NCI-H774 (cell line): ENCODE results near the gene TMEM150A.
"Not testable (repeated sequence)": the region's sequence is repeated elsewhere in the genome, so short reads cannot be mapped to it uniquely, and the experiment has no call there.

Experiments
- DNase-seq: peaks from one replicate; lab custom pipeline; 2025; lab: John Stamatoyannopoulos, UW

The TMEM150A gene

DNA sequence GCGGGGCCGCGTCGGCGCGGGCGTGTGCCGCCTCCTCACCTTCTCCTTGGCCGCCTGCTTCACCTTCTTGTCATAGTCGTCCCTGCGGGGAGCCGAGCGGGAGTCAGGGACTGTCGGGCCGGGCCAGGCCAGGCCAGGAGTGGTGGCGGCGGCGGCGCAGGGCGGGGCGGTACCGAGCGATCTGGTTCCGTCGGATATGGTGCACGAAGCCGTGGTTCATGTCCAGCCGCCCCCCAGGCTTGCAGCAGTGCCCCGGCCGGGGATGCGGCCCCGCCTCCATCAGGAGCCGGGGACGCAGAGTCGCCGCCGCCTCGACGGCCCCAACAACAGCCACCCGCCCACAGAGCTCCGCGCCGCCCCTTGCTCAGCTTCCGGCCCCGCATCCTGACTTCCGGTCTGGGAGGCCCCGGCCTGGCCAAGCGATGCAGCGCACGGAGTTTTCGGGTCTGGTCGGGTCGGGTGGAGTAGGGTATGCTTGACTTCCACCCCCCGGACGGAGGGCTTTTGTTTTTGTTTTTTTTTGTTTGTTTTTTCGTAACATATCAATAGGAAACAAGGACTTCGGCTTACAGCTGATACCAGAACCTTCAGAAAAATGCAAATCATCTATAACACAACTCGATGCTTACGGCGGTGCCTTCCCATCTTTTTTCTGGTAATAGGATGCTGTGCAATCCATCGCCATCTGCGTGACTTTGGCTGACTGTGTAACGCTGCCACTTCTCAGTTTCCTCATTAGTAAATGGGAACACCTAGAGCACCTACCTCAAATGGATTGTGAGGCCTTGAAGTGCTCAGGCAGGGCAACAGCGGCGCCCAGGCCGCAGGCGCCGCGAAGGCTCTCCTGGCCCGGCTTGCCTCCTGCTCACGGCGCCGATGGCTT lies 9.4 kb upstream of the TMEM150A start, which contains the start of gene C2orf68:
Gene C2orf68, minus strand, starts transcription at position 362 of the 883 bp plus-strand sequence. Its CDS starts 82 bp downstream, at position 280.
- DNase-seq = peak; percentile 90

DNA sequence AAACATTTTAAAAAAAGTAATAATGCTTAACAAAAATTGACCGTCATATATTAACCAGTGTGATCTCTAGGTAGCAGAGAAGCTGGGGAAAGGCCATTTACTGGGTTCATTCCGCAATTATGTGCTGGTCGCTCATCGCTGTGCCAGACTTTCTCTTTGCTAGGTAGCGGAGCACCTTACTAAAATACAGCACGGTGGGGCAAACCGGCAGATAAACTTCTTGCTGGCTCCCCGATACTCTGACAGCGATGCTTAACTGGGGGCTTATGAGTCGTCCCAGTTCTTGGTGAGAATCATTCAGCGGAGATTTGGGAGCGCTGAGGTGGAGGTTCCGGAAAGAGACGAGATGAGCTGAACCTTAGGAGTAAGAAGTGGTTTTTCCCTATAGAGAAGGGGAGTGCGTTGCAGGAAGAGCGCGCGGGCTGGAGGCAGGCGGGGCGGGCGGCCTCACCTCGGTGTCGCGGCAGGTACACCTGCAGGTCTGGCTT lies 8.8 kb upstream of the TMEM150A start:
- DNase-seq = no peak

DNA sequence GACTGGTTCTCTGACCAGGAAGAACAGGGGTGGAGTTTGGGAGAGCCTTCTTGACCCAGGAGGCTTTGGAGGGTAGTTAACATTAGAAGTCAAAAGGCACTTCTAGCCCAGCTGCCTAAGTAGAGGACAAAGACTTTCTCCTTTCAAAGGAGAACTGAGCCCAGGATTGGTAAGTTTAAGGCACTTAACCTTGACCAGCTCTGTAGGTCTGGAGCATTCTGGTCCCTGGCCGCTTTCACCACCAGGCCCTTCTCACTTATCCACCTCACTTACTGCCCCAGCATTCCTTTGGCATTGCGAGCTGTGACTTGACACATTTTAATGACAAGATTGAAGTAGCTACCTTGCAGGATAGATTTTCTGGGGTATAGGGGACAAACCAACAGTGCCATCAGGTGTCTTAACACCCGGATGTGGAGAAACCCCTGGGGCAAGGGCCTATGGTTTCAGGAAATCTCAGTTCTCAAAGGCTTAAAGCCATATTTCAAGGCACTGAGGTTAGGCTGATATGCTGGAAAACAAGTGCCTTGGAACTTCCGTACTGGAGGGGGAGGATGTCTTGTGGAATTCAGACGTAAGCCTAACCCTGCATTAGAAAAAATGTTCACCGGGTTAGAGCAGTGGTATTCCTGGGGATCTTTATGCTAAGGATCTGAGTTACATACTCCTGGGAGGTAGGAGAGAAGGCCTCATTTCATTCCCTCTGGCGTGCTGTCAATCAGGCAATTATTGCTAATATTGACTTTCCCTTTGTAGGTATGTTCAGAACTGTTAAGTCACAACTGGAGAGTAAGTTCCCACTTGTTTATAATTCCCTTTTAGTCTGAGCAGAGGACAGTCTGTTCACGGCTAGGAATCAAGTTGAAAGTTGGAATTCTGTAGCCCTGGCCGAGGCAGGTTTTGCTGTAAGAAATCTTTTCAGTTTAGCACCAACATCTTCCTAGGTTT lies 5.0 kb upstream of the TMEM150A start:
- DNase-seq = no peak

DNA sequence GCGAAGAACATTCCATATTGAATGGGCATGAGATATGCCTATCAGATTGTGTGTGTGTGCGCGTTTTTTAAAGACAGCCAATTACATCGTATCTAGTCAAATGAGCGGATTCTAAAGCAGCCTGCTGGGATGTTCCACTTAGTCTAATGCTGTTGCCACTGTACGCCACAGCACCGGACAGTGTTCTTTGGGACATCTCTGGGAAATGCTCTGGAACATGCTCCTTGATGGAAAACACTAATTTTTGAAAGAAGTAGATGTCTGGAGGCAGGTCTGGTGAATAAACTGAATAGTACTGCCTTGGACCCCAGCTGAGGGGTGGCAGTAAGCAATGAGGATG lies 3.6 kb upstream of the TMEM150A start:
- DNase-seq = no peak

DNA sequence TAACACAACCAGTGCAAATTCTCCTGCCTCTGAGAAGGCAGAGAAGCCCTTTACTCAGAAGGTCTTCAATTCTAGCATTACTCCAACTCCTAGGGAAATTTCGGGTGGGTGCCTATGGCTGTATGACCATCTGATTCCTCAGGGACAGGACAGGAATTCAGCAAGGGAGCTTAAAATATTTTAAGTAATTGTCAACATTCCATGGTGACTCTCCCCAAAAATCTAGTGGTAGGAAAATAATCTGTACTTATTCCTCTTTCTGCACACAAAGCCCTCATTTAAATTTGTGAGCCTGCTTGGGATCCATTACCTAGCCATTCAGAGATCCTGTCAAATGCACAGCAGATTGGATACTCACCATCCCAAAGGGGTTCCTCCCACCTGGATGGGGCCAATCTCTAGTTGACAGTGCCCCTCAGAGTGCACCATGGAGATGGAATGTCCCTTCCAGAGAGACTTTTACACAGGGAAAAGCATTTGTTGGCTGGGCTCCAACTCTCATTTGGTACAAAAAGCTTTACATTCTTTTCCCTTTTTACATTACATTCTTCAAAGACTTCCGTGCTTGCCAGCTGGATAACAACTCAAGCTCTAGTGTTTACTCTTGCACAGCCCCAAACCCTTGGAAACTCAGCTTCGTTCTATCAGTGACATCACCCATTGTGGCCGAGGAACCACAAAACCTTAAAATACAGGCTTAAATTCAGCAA lies 3.1 kb upstream of the TMEM150A start:
- no peak for DNase-seq

DNA sequence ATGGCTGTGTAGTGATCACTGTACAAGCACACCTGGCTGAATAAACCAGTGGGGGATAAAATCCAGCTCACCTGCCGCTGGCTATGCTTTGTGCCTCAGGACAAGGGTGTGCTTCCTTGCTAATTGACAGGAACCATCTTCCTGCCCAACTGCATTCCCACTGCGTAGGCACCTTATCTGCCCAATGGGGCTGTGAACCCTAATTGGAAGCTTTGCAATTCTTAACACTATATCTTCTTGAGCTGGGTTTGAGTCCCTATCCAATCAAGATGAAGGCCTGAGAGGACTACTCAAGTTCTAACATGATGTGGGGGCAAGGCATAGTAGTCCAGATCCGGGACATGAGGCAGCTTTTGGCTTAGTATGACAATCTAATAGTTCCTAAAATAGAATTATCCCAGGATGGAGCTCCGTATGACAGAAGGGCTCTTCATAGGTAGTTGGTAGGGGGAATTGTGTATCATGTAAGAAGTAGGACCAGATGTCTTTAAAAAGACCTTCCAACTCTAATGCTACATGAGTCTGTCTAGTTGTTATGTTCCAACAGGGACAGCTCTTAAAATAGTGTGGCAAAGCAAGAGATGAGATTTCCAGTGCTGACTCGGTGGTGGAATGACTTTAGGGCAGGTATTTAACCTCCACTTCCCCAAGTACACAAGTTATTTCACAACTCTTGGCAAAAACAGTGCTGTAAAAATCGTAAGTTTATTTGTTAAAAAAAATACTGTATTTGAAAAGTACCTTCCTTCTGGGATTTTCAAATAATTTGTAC lies 2.3 kb upstream of the TMEM150A start:
- DNase-seq = no peak

DNA sequence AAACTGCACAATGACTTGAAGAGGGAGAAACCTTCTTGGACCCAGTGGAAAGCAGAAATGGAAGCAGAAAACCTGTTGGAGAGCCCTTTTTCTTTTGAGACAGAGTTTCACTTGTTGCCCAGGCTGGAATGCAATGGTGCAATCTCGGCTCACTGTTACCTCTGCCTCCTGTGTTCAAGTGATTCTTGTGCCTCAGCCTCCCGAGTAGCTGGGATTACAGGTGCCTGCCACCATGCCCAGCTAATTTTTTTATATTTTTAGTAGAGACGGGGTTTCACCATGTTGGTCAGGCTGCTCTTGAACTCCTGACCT lies 1.6 kb upstream of the TMEM150A start:
- DNase-seq = not testable (repeated sequence)

DNA sequence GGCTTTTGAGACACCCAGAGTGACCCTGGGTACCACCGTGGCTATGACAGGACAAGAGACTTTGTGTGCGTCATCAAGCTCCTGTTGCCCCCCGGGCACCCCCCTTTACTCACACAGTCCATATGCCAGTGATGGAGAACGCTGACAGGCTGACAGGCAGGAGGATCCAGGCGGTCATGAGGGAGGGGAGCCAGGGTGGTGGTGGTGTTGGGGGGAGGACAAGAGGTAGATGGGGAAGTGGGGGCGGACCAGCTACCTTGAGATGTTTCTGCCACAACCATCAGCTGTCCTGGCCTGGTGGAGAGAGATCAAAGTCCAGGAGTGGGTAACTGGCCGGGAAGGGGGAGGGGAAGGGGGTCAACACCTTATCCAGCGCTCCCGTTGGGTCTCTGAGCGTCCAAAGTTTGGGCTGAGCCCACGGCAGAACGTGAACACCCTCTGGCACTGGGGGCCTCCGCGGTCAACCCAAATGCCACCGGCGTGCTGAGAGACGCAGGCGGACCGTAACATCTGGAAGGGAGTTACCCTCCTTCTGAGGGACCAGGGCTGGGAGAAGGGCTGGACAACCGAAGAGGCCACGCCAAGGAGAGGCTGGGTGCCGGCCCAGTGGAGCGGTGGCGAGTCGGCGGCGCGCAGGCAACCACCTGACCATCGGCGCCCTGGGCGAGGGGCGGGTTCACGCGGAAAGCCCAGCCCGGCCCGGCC lies 575 bp downstream of the TMEM150A start:
- DNase-seq = no peak

DNA sequence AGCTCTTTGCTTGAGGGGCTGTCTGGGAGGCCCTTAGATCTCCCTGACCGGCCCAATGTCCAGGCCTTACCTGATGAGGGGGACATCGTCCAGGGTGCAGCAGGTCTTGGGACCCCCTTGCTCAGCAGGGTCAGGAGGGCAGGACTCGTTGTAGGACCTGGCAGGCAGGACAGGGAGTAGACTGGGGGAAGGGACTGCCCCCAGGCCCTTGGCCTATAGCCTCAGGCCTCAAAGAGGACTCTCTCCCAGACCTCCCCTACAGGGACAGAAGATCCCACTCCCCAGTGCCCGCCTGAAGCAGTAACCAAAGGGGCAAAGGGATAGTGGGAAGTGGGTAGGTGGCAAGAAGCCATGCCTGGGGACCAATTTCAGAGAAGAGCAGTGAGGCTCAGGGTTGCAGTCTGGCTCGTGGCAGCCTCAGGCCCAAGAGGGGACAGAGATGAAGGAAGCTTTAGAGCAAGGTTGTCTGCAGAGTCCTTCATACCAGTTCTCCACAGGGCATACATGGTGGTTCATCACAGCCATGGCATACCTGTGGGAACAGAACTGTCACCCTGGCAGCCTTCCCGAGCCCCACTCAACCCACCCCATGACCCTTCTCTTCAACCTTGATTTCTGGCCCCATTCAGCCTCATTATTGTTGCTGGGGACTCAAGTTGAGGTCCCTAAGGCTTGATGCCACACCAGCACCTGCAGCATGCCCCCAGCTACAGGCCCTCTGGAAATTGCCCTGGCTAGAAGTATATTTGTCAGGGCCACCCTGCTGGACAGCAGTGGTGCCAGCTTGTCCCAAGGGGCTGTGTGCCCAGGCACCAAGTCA lies 1.3 kb downstream of the TMEM150A start:
- no peak for DNase-seq

DNA sequence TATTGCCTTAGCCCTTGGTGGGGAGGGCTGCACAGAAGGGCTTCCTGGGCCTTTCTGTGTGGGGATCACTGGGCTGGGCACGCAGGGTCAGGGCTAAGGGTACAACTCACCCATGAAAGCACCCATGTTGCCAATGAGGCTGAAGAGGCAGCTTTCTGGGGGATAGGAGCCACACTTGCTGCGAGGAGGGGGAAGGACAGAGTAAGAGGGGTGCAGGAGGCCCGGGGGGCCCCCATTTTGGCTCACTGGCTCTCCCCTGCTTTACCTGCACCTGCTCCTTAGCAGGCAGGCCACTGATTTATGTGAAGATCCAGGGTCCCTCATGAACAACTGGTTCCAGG lies 2.3 kb downstream of the TMEM150A start:
- no peak for DNase-seq

DNA sequence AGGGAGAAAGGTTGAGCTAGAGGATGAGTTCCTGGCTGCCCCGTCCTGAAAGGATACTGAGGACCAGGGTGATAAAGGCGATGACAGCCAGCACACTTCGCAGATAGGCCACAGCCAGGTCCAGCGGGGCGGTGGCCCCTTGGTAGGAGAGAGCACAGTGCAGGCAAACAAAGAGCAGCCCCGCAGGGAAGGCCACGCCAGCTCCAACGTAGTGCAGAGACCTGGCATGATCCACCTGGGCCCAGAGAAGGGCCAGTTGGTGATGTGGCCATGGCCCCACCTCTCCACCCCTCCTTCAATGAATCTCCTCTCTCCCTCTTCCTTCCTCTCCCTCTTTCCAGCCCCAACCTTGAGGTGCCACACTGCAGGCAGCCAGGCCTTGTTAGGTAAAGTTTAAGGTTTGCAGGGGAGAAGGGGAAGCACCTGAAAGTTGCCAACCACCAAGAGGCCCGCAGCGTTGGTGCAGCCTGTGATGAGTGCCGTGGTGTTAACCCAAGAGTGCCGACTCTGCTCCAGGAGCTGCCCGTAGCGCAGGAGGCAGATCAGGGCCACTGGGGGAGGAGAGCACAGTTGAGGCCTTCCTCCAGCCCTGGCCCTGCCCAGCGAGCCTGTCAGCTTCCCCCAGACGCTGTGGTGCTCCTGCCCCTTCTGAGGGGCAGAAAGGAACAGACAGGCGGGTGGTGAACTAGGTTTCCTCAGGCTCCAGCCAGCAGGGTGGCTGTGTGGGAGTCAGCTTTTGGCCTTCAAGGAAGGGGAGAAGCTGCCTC lies 2.8 kb downstream of the TMEM150A start:
- DNase-seq = no peak

DNA sequence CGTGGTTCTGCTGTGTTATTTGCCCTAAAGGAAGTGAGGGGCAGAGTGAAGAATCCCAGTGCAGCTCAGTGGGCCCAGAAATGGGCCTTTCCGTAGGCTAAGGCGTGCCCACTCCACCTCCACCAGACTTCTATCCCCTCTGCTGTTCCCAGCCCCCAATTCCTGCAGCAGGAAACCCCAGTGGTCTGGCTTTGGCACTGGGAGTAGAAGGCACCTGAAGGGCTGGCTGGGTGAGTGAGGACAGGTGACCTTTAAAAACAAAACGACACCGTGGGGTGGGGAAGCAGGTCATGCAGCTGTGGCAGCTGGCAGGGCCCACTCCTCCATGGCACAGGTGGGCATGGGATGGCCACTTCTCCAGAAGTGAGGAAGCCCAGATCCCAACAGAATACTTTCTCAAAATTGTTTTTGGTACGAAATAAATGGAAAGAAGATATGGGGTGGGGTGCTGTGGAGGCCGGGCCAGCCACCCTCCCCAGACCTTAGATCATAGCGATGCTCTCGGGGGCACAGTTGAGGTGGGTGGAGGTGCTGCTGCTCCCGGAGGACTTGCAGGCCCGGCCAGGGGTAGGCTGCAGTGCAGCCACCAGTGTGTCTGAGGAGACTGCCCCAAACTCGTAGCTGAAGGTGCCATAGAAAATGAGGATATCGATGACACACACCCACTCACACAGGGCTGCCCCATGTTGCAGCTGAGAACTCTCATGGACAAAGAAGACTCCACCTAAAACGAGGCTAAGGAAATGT lies 3.7 kb downstream of the TMEM150A start:
- no peak for DNase-seq

DNA sequence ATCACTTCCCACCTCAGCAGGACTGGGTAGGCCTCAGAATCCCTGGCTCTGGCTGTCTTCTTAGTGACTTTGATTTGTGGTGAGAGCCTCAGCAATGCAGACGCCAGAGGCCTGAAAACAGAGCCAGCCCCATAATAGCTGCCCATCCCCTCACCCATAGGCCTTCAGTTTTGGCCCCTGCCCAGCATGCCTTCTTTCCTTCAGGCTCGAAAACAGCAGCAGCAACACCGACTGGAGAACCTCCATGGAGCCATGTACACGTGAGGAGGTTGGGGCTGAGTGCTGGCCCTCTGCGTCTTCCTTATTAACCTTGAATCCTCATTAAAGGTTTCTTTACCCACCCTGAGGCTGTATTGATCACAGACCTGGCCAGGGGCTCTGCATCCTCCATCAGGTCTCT lies 5.3 kb downstream of the TMEM150A start:
- DNase-seq = no peak

DNA sequence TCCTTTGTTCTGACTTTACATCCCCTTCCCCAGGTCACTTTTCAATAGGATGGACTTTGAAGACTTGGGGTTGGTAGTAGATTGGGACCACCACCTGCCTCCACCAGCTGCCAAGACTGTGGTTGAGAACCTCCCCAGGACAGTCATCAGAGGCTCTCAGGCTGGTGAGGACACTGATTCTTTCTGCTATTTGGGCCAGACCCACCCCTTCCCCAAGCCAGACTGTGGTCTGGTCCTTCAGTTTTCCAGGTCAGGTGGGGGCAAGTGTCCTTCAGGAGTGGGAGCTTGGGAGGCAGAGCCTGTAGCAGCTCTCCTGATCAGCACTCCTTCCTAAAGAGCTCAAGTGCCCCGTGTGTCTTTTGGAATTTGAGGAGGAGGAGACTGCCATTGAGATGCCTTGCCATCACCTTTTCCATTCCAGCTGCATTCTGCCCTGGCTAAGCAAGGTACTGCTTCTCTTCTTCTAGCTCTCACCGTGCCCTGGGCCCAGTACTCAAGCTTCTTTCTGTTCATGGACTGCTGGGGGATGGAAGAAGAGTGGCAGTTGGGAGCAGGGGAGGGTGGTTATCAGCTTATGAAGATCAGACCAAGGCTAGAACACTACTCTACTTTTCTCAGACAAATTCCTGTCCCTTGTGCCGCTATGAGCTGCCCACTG lies 5.9 kb downstream of the TMEM150A start:
- DNase-seq = no peak

DNA sequence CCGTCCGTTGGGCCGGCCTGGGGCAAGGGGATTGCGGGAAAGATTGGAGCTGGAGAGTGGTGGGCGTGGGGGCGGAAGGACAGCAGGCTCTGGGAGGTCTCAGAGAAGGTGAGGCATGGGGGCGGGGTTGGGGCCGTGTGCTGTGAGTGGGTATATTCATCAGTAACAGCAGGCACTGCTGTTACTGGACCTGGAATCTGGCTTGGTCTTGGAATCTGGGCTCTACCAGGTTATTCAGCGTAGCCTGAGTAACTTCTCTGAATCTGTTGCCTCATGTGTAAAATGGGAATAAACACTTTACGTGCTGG lies 6.5 kb downstream of the TMEM150A start:
- DNase-seq = no peak

DNA sequence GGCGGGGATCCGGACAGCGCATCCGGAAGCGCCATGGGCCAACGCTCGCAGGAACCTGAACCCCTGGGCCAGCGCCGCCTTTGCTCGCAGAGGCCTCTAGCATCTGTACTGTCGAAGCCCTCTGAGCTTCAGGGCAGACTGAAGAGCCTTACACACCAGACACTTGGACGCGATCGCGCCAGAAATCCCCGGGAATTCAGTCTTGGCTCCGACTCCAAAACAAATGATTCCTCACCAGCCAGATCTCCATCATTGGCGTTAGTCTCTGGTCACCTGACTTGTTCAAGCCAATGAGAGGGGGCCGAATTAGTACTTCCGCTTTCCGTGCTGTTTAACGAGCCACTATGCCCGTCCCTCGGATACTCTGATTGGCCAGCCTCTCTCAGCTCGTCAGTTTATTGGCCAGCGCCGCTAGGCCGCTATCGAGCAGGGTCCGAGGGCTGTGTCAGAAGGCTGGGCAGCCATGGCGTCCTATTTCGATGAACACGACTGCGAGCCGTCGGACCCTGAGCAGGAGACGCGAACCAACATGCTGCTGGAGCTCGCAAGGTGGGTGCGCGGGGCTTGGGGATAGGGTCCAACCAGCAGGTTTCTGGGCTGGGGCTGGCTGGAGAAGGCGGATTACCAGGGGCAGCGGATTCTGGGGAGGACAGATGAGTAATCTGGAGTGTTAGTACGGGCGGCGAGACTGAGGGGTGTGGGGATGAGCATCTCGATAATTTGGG lies 7.0 kb downstream of the TMEM150A start, which contains the start of gene RNF181:
Gene RNF181, plus strand, starts transcription at position 445 of the 725 bp plus-strand sequence. Its CDS starts 19 bp downstream, at position 464.
- DNase-seq = peak; percentile 97

DNA sequence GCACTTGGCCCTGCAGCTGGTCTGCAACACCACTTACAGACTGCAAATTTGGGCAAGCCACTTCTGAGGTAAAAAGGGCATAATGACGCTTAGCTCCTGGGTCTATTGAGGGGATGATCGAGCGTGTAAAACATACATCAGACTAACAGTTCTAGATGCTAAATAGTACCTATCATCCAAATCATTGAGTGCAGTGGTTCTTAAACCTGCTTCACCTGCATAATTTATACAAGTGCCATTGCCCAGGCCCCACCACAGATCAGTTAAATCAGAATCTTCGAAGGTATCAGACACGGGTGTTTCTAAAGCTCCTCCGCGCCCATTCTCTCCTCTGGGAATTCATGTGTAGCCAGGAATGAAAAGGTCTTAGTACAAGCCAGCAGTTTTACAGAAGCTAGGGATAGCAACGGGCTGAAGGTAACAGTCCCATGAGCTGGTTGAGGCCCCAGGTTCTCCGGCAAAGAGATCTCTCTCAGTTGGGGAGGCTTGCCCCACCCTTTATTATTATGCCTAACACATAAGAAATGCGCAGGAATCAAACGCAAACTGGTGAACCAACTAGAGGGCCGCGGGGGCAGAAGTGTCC lies 7.7 kb downstream of the TMEM150A start:
- no peak for DNase-seq
